GM12878 (cell line): ENCODE measurements around the gene NLGN2. TPM values are rescaled to one million over a fixed set of nuclear protein-coding genes. Genes with fewer than 3 reads are reported as not detected.

Source experiments
- ATF2 ChIP-seq: IDR thresholded peaks from 2 replicates; pipeline ENCODE4 v1.6.1; 2012; ENCODE audit warnings: low read length, inconsistent platforms
- CREM ChIP-seq: IDR thresholded peaks from 2 replicates; pipeline ENCODE4 v1.6.1; 2014; ENCODE audit warnings: antibody characterized with exemption, low read depth
- CTCF ChIP-seq, 3 experiments: IDR thresholded peaks in 2 of 3; conservative IDR thresholded peaks in 1 of 3; 2 replicates each; pipeline ENCODE4 v1.5.1; 2011; ENCODE audit warnings: low read depth in 3 of 3, low read length in 3 of 3, mild to moderate bottlenecking in 3 of 3, control low read depth in 2 of 3, moderate library complexity in 2 of 3, inconsistent platforms in 1 of 3, mixed read lengths in 1 of 3; ENCODE audit not compliant: control insufficient read depth in 2 of 3, insufficient read depth in 1 of 3; ENCODE audit errors: extremely low read depth in 1 of 3
- MTA2 ChIP-seq: fragments of 450-650 bp; IDR thresholded peaks from 2 replicates; pipeline ENCODE4 v1.6.1; 2016; ENCODE audit warnings: low read depth, mild to moderate bottlenecking, moderate library complexity
- NFXL1 ChIP-seq: fragments of 450-650 bp; IDR thresholded peaks from 2 replicates; pipeline ENCODE4 v1.6.1; 2017; ENCODE audit warnings: antibody characterized with exemption, mild to moderate bottlenecking, borderline replicate concordance
- polyA plus RNA-seq, 11 experiments: library from polyadenylated mRNA; depleted of rRNA in 4 of 11; unstranded in 6 of 11; stranded (reverse) in 5 of 11; fragments of >200 nt; fragmentation: Nextera tagmentation in 4 of 11; fragmentation: Illumina TruSeq in 1 of 11; extraction: Ambion mirVana in 4 of 11; extraction: Trizol in 1 of 11; gene quantifications; 1 replicate in 1 of 11; 2 replicates in 10 of 11; pipeline versions ENCODE4 v1.2.1 to v1.2.3, GENCODE V29; 2011 to 2016; ENCODE audit warnings: inconsistent platforms in 2 of 11, missing spikeins in 2 of 11, low read depth in 1 of 11
- total RNA-seq, 4 experiments: library from RNA; depleted of rRNA in 3 of 4; stranded (reverse); fragments of >200 nt in 3 of 4; fragmentation: Illumina TruSeq in 1 of 4; extraction: Trizol in 1 of 4; gene quantifications; 2 replicates each; pipeline versions ENCODE4 v1.2.1 to v1.2.3, GENCODE V29; 2013 to 2021
- TF ChIP-seq, protein P1 (sequence below): fragments of 450-650 bp; IDR thresholded peaks from 2 replicates; pipeline ENCODE4 v1.6.1; 2016; ENCODE audit warnings: mild to moderate bottlenecking

NLGN2 gene
- total and polyA plus RNA-seq, 10 of the 15 experiments (the other 5 are each of a cell fraction or from before 2014, with no cell fraction given): 0.02 to 0.87 (median 0.11) TPM; not detected in 2

- TF ChIP-seq, protein P1, sequence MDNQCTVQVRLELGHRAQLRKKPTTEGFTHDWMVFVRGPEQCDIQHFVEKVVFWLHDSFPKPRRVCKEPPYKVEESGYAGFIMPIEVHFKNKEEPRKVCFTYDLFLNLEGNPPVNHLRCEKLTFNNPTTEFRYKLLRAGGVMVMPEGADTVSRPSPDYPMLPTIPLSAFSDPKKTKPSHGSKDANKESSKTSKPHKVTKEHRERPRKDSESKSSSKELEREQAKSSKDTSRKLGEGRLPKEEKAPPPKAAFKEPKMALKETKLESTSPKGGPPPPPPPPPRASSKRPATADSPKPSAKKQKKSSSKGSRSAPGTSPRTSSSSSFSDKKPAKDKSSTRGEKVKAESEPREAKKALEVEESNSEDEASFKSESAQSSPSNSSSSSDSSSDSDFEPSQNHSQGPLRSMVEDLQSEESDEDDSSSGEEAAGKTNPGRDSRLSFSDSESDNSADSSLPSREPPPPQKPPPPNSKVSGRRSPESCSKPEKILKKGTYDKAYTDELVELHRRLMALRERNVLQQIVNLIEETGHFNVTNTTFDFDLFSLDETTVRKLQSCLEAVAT: 0 out of 2 replicates have a peak, but pooled peaks have one; percentile 55
- TF ChIP-seq NFXL1: no peak
- TF ChIP-seq ATF2: no peak
- TF ChIP-seq CREM: 0 out of 2 replicates have a peak, but pooled peaks have one; percentile 3
- 0 out of 6 replicates have a peak, but pooled peaks of 1 of the 3 experiments have one; percentile 11 for TF ChIP-seq CTCF (IDR thresholded peaks at IDR 0.05 in 2 of 3, conservative IDR thresholded peaks at IDR 0.05 in 1 of 3; ENCODE audit: control insufficient read depth in 2 of 3, extremely low read depth in 1 of 3, insufficient read depth in 1 of 3, low read depth in 3 of 3, low read length in 3 of 3)
- no peak for TF ChIP-seq MTA2
- TF ChIP-seq, all 136 proteins: peak for 10
Measured at GRCh38 chr17:7393613-7394451, 13.8 kb upstream of the NLGN2 start (continued).
